HepG2 (cell line): ENCODE results near the gene VRK1. TPM values are rescaled to one million over a fixed set of nuclear protein-coding genes. Genes with fewer than 3 reads are reported as not detected.

Experiments
- ARID3A ChIP-seq: IDR thresholded peaks from 2 replicates; pipeline ENCODE4 v1.6.1; 2012; ENCODE audit warnings: low read depth, low read length, improper control_type of control experiment
- CENPX ChIP-seq: sonication (generic); formaldehyde crosslinking; IDR thresholded peaks from 2 replicates; pipeline ENCODE4 v1.9.0; 2021; ENCODE audit warnings: mild to moderate bottlenecking, missing genetic modification reagents, moderate library complexity
- GLMP ChIP-seq: sonication (generic); formaldehyde crosslinking; IDR thresholded peaks from 2 replicates; pipeline ENCODE4 v1.9.0; 2021; ENCODE audit warnings: missing genetic modification reagents, mild to moderate bottlenecking, borderline replicate concordance
- PCBP2 ChIP-seq: fragments of 200-400 bp; formaldehyde crosslinking; optimal IDR thresholded peaks from 2 replicates; pipeline ENCODE3; 2018; ENCODE audit warnings: low read length, low read depth; ENCODE audit not compliant: poor library complexity, severe bottlenecking
- SIX4 ChIP-seq: sonication (generic); formaldehyde crosslinking; IDR thresholded peaks from 2 replicates; pipeline ENCODE4 v1.4.0; 2020; ENCODE audit warnings: missing genetic modification reagents
- TCF7 ChIP-seq: sonication (generic); IDR thresholded peaks from 2 replicates; pipeline ENCODE4 v1.6.1; 2016; ENCODE audit warnings: antibody characterized with exemption, low read depth
- TEF ChIP-seq: sonication (generic); formaldehyde crosslinking; IDR thresholded peaks from 2 replicates; pipeline ENCODE4 v1.5.0; 2020; ENCODE audit warnings: missing genetic modification reagents
- THYN1 ChIP-seq: sonication (generic); formaldehyde crosslinking; IDR thresholded peaks from 2 replicates; pipeline ENCODE4 v1.8.1; 2023; ENCODE audit warnings: low read depth, mild to moderate bottlenecking, moderate library complexity, missing genetic modification reagents, borderline replicate concordance
- ZNF235 ChIP-seq: sonication (generic); formaldehyde crosslinking; IDR thresholded peaks from 2 replicates; pipeline ENCODE4 v1.8.1; 2023; ENCODE audit warnings: mild to moderate bottlenecking, missing genetic modification reagents, borderline replicate concordance
- ZNF263 ChIP-seq: sonication (generic); formaldehyde crosslinking; IDR thresholded peaks from 2 replicates; pipeline ENCODE4 v1.4.0; 2020; ENCODE audit warnings: missing genetic modification reagents
- ZNF383 ChIP-seq: sonication (generic); formaldehyde crosslinking; IDR thresholded peaks from 2 replicates; pipeline ENCODE4 v1.4.0; 2020; ENCODE audit warnings: missing genetic modification reagents, mild to moderate bottlenecking, borderline replicate concordance
- ZNF431 ChIP-seq: sonication (generic); formaldehyde crosslinking; IDR thresholded peaks from 2 replicates; pipeline ENCODE4 v1.9.0; 2022; ENCODE audit warnings: missing genetic modification reagents, low read depth, mild to moderate bottlenecking, borderline replicate concordance
- ZNF558 ChIP-seq: sonication (generic); formaldehyde crosslinking; IDR thresholded peaks from 2 replicates; pipeline ENCODE4 v1.9.0; 2022; ENCODE audit warnings: mild to moderate bottlenecking, missing genetic modification reagents, borderline replicate concordance
- ZNF574 ChIP-seq: sonication (generic); formaldehyde crosslinking; IDR thresholded peaks from 2 replicates; pipeline ENCODE4 v1.4.0; 2020; ENCODE audit warnings: missing genetic modification reagents
- polyA plus RNA-seq, 8 experiments: library from polyadenylated mRNA; depleted of rRNA in 3 of 8; stranded (reverse) in 7 of 8; unstranded in 1 of 8; fragments of >200 nt; fragmentation: Illumina TruSeq in 4 of 8; extraction: Trizol in 4 of 8; gene quantifications; 2 replicates each; pipeline versions ENCODE4 v1.2.1 to v1.2.3, GENCODE V29; 2011 to 2016; ENCODE audit warnings: low read depth in 4 of 8, missing spikeins in 1 of 8, mixed read lengths in 1 of 8; ENCODE audit not compliant: insufficient read depth in 1 of 8
- total RNA-seq, 5 experiments: library from RNA; depleted of rRNA; stranded (reverse); fragments of >200 nt; fragmentation: Illumina TruSeq; extraction: Trizol; gene quantifications; 2 replicates each; pipeline ENCODE4 v1.2.3, GENCODE V29; 2016; ENCODE audit warnings: low read depth in 1 of 5
- TF ChIP-seq, protein P1 (sequence below): sonication (generic); formaldehyde crosslinking; conservative IDR thresholded peaks from 2 replicates; pipeline ENCODE4 v1.8.0; 2022; ENCODE audit warnings: missing genetic modification reagents
- TF ChIP-seq, protein P2 (sequence below): IDR thresholded peaks from 2 replicates; pipeline ENCODE4 v1.4.0; 2020; ENCODE audit warnings: mild to moderate bottlenecking, missing genetic modification reagents

Gene VRK1
- total and polyA plus RNA-seq, 2 of the 13 experiments (the other 11 are each of a cell fraction or from before 2014, with no cell fraction given) = 7.9 to 51.3 TPM

- TF ChIP-seq, protein P1, sequence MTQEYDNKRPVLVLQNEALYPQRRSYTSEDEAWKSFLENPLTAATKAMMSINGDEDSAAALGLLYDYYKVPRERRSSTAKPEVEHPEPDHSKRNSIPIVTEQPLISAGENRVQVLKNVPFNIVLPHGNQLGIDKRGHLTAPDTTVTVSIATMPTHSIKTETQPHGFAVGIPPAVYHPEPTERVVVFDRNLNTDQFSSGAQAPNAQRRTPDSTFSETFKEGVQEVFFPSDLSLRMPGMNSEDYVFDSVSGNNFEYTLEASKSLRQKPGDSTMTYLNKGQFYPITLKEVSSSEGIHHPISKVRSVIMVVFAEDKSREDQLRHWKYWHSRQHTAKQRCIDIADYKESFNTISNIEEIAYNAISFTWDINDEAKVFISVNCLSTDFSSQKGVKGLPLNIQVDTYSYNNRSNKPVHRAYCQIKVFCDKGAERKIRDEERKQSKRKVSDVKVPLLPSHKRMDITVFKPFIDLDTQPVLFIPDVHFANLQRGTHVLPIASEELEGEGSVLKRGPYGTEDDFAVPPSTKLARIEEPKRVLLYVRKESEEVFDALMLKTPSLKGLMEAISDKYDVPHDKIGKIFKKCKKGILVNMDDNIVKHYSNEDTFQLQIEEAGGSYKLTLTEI (CRISPR knock-in tag) = no peak
- TF ChIP-seq THYN1 (no peak), PCBP2 (no peak), SIX4 (CRISPR knock-in tag) (peak; percentile 78; the same call in 1 of the 2 replicates), TCF7 (no peak), ZNF574 (CRISPR knock-in tag) (peak; percentile 84), GLMP (CRISPR knock-in tag) (no peak), ZNF263 (CRISPR knock-in tag) (no peak), CENPX (CRISPR knock-in tag) (no peak), ZNF383 (CRISPR knock-in tag) (no peak), ZNF235 (CRISPR knock-in tag) (no peak), ZNF431 (CRISPR knock-in tag) (no peak), ARID3A (no peak), ZNF558 (CRISPR knock-in tag) (no peak; the same call in 1 of the 2 replicates), TEF (no peak)
- TF ChIP-seq, protein P2, sequence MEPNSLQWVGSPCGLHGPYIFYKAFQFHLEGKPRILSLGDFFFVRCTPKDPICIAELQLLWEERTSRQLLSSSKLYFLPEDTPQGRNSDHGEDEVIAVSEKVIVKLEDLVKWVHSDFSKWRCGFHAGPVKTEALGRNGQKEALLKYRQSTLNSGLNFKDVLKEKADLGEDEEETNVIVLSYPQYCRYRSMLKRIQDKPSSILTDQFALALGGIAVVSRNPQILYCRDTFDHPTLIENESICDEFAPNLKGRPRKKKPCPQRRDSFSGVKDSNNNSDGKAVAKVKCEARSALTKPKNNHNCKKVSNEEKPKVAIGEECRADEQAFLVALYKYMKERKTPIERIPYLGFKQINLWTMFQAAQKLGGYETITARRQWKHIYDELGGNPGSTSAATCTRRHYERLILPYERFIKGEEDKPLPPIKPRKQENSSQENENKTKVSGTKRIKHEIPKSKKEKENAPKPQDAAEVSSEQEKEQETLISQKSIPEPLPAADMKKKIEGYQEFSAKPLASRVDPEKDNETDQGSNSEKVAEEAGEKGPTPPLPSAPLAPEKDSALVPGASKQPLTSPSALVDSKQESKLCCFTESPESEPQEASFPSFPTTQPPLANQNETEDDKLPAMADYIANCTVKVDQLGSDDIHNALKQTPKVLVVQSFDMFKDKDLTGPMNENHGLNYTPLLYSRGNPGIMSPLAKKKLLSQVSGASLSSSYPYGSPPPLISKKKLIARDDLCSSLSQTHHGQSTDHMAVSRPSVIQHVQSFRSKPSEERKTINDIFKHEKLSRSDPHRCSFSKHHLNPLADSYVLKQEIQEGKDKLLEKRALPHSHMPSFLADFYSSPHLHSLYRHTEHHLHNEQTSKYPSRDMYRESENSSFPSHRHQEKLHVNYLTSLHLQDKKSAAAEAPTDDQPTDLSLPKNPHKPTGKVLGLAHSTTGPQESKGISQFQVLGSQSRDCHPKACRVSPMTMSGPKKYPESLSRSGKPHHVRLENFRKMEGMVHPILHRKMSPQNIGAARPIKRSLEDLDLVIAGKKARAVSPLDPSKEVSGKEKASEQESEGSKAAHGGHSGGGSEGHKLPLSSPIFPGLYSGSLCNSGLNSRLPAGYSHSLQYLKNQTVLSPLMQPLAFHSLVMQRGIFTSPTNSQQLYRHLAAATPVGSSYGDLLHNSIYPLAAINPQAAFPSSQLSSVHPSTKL (CRISPR knock-in tag) = peak; percentile 20; the same call in 1 of the 2 replicates
These were observed at the start of gene VRK1 (continued) for GRCh38 chr14:96796851-96797581.
